Activated CD4-positive, alpha-beta T cell treated with anti-CD3 and anti-CD28 coated beads for 36 hours (primary cell): ENCODE results near the gene RPLP2. TPM values are rescaled to one million over a fixed set of nuclear protein-coding genes. Genes with fewer than 3 reads are reported as not detected.
A peak's percentile ranks its signal among the peaks of the same experiment; 100 is the strongest.

Experiments used
- ATAC-seq: fragments of 200-7000 bp; cut with Tn5 transposase; one replicate; pipeline ENCODE4 v1.10.0; 2021; ENCODE audit warnings: mild to moderate bottlenecking, moderate library complexity
- CTCF ChIA-PET: fragments of 350-600 bp; sonication (Branson Sonifier 250); formaldehyde crosslinking; loops from one replicate; lab custom pipeline; 2021; ENCODE audit warnings: antibody characterized with exemption; lab: Charles Lee
- POLR2A ChIA-PET: fragments of 350-600 bp; sonication (Branson Sonifier 250); formaldehyde crosslinking; loops from one replicate; lab custom pipeline; 2021; ENCODE audit warnings: antibody characterized with exemption, inconsistent platforms; lab: Charles Lee
- DNase-seq: peaks from one replicate; pipeline ENCODE4 v3.0.0-alpha.2; 2020
- H3K27ac Mint-ChIP-seq: one replicate; pipeline ENCODE4 v1.8.0; 2021; ENCODE audit warnings: mixed read lengths
- H3K27me3 Mint-ChIP-seq: one replicate; pipeline ENCODE4 v1.8.0; 2021; ENCODE audit warnings: mixed read lengths
- H3K36me3 Mint-ChIP-seq: one replicate; pipeline ENCODE4 v1.8.0; 2021; ENCODE audit warnings: low read depth, mixed read lengths
- H3K4me1 Mint-ChIP-seq: one replicate; pipeline ENCODE4 v1.8.0; 2021; ENCODE audit warnings: mixed read lengths
- H3K4me3 Mint-ChIP-seq: one replicate; pipeline ENCODE4 v1.8.0; 2021; ENCODE audit warnings: mild to moderate bottlenecking, moderate library complexity, mixed read lengths
- H3K9me3 Mint-ChIP-seq: one replicate; pipeline ENCODE4 v1.8.0; 2021; ENCODE audit warnings: low read depth, mixed read lengths
- intact Hi-C, 2 experiments: fragments of 100-400 bp; cut with DNase I in 1 of 2; cut with micrococcal nuclease in 1 of 2; formaldehyde crosslinking; loops; one replicate each; pipeline versions ENCODE4 v1.14.2 to v1.15.1; 2022 to 2024; cut with DNase I, micrococcal nuclease
- total RNA-seq, 2 experiments: library from RNA; stranded (reverse); gene quantifications; one replicate each; pipeline ENCODE4 v1.2.3, GENCODE V29; 2021

RPLP2 gene
- total RNA-seq, 2 experiments from 2014 or later: 2,132 to 3,230 TPM

- CTCF ChIA-PET: no interaction called here
- intact Hi-C loops: loop anchor here in 1 of 2 experiments (10.0 kb wide), 1 partner anchor 219 kb away; the partner anchor contains the start of gene PHRF1
Observed at GRCh38 chr11:794013-794765, 15.6 kb upstream of the RPLP2 start.

GRCh38 chr11:794766-795633 lies 14.8 kb upstream of the RPLP2 start:
- CTCF ChIA-PET: no interaction called here
- peaks cover 13% of the 10 kb centered on the region for H3K4me1 Mint-ChIP-seq
- intact Hi-C loops: loop anchor here (5.0 to 10.0 kb wide), 2 partner anchors 220 to 483 kb away; partner anchors contain the start of genes IFITM1 (in 1 of the 2) and PHRF1 (in 1 of the 2)
- no peaks in the 10 kb centered on the region for H3K27me3 Mint-ChIP-seq
- H3K27ac Mint-ChIP-seq: no peak overlapping the region
- peaks cover 18% of the 10 kb centered on the region for H3K36me3 Mint-ChIP-seq
- POLR2A ChIA-PET: interaction anchor here (0.8 to 0.9 kb wide), 2 partner anchors 9 to 20 kb away, joined by 3 read pairs; no protein-coding TSS in a partner anchor
- DNase-seq (peak; percentile 37), ATAC-seq (no peak)
- no peaks in the 10 kb centered on the region for H3K9me3 Mint-ChIP-seq
- peak overlapping the region; percentile 79 for H3K4me3 Mint-ChIP-seq

More at GRCh38 chr11:794013-794765, 15.6 kb upstream of the RPLP2 start:
- Mint-ChIP-seq H3K9me3 (no peaks in the 10 kb centered on the region), H3K4me1 (peaks cover 13% of the 10 kb centered on the region), H3K36me3 (peaks cover 17% of the 10 kb centered on the region), H3K27me3 (no peaks in the 10 kb centered on the region), H3K4me3 (peak overlapping the region; percentile 4), H3K27ac (no peak overlapping the region)
- DNase-seq: no peak
- POLR2A ChIA-PET: no interaction called here
- ATAC-seq: no peak

- POLR2A ChIA-PET: interaction anchor here (0.8 to 2.1 kb wide), 5 partner anchors 10 to 21 kb away, joined by 3 to 10 read pairs (median 3); partner anchors contain the start of genes GATD1 and RPLP2
- CTCF ChIA-PET: interaction anchor here (0.7 to 1.4 kb wide), 3 partner anchors 20 to 69 kb away, joined by 3 to 5 read pairs (median 4); no protein-coding TSS in a partner anchor
- Mint-ChIP-seq H3K27me3 (no peaks in the 10 kb centered on the region), H3K4me3 (peak overlapping the region; percentile 79), H3K9me3 (no peaks in the 10 kb centered on the region), H3K27ac (peak overlapping the region; percentile 58), H3K36me3 (peaks cover 17% of the 10 kb centered on the region), H3K4me1 (peaks cover 13% of the 10 kb centered on the region)
- intact Hi-C loops: loop anchor here (1.0 to 10.0 kb wide), 7 partner anchors 19 to 560 kb away; partner anchors contain the start of genes GATD1 (in 2 of the 2), IFITM1 (in 1 of the 2), PHRF1 (in 1 of the 2) and POLR2L (in 1 of the 2)
- peak; percentile 76 for ATAC-seq
- DNase-seq: peak; percentile 93
Observed at GRCh38 chr11:795634-796564, 13.9 kb upstream of the RPLP2 start.

GRCh38 chr11:796565-797295 lies 13.0 kb upstream of the RPLP2 start:
- peaks cover 13% of the 10 kb centered on the region for H3K4me1 Mint-ChIP-seq
- no peaks in the 10 kb centered on the region for H3K27me3 Mint-ChIP-seq
- H3K9me3 Mint-ChIP-seq: no peaks in the 10 kb centered on the region
- ChIA-PET CTCF (interaction anchor here (0.7 to 1.4 kb wide), 4 partner anchors 21 to 184 kb away, joined by 3 to 5 read pairs (median 4); no protein-coding TSS in a partner anchor), POLR2A (interaction anchor here (1.1 to 2.1 kb wide), 4 partner anchors 13 to 23 kb away, joined by 3 to 10 read pairs (median 4); partner anchors contain the start of genes GATD1, PNPLA2 and RPLP2)
- peak overlapping the region; percentile 67 for H3K27ac Mint-ChIP-seq
- peak overlapping the region; percentile 79 for H3K4me3 Mint-ChIP-seq
- peak; percentile 37 for DNase-seq
- intact Hi-C loops: loop anchor here (1.0 to 10.0 kb wide), 11 partner anchors 9 to 560 kb away; partner anchors contain the start of genes GATD1 (in 2 of the 2), IFITM1 (in 1 of the 2), PHRF1 (in 1 of the 2) and PIDD1 (in 1 of the 2)
- ATAC-seq: no peak
- H3K36me3 Mint-ChIP-seq: peaks cover 13% of the 10 kb centered on the region

GRCh38 chr11:797296-798092 lies 12.3 kb upstream of the RPLP2 start:
- intact Hi-C loops: loop anchor here (1.0 to 10.0 kb wide), 12 partner anchors 8 to 528 kb away; partner anchors contain the start of genes PHRF1 (in 2 of the 2), RPLP2 (in 2 of the 2), DEAF1 (in 1 of the 2) and GATD1 (in 1 of the 2)
- POLR2A ChIA-PET: interaction anchor here (1.1 to 2.1 kb wide), 3 partner anchors 12 to 22 kb away, joined by 3 to 10 read pairs (median 4); partner anchors contain the start of genes PNPLA2 and RPLP2

GRCh38 chr11:798093-798713 lies 11.6 kb upstream of the RPLP2 start, which contains the start of gene SLC25A22:
Gene SLC25A22 (minus strand): TSS chr11:798281. CDS start chr11:795006, 3,275 bp downstream.
- Mint-ChIP-seq H3K27me3 (no peaks in the 10 kb centered on the region), H3K36me3 (peaks cover 15% of the 10 kb centered on the region), H3K4me1 (peaks cover 13% of the 10 kb centered on the region), H3K27ac (peak within 1 kb of the TSS; percentile 67), H3K9me3 (no peaks in the 10 kb centered on the region), H3K4me3 (peak within 1 kb of the TSS; percentile 79)
- peak; percentile 92 for DNase-seq
- ChIA-PET POLR2A (no interaction called here), CTCF (interaction anchor here (0.8 kb wide), 1 partner anchor 95 kb away, joined by 3 read pairs; no protein-coding TSS in a partner anchor)
- intact Hi-C loops: loop anchor here (1.0 to 10.0 kb wide), 8 partner anchors 11 to 486 kb away; partner anchors contain the start of genes PHRF1 (in 2 of the 2), DEAF1 (in 1 of the 2), HRAS (in 1 of the 2) and IFITM1 (in 1 of the 2)
- peak; percentile 63 for ATAC-seq

More at GRCh38 chr11:797296-798092, 12.3 kb upstream of the RPLP2 start:
- Mint-ChIP-seq H3K9me3 (no peaks in the 10 kb centered on the region), H3K4me1 (peaks cover 13% of the 10 kb centered on the region), H3K27ac (peak overlapping the region; percentile 67), H3K36me3 (peaks cover 13% of the 10 kb centered on the region), H3K27me3 (no peaks in the 10 kb centered on the region), H3K4me3 (peak overlapping the region; percentile 79)
- CTCF ChIA-PET: interaction anchor here (0.7 to 1.4 kb wide), 3 partner anchors 51 to 185 kb away, joined by 3 read pairs; no protein-coding TSS in a partner anchor
- ATAC-seq: peak; percentile 45
- peak; percentile 87 for DNase-seq

- no peak for ATAC-seq
- intact Hi-C loops: loop anchor here (5.0 to 10.0 kb wide), 2 partner anchors 225 to 487 kb away; partner anchors contain the start of genes IFITM1 (in 1 of the 2) and PHRF1 (in 1 of the 2)
Observed at GRCh38 chr11:799641-800316, 10.0 kb upstream of the RPLP2 start.

GRCh38 chr11:800473-800872 lies 9.3 kb upstream of the RPLP2 start:
- no peak overlapping the region for H3K27ac Mint-ChIP-seq
- H3K9me3 Mint-ChIP-seq: no peaks in the 10 kb centered on the region
- no peak for ATAC-seq
- H3K4me3 Mint-ChIP-seq: no peak overlapping the region
- H3K4me1 Mint-ChIP-seq: peaks cover 10% of the 10 kb centered on the region
- DNase-seq: no peak
- ChIA-PET CTCF (no interaction called here), POLR2A (no interaction called here)
- intact Hi-C loops: no loop called here
- peaks cover 6% of the 10 kb centered on the region for H3K36me3 Mint-ChIP-seq
- no peaks in the 10 kb centered on the region for H3K27me3 Mint-ChIP-seq

More at GRCh38 chr11:799641-800316, 10.0 kb upstream of the RPLP2 start:
- ChIA-PET POLR2A (no interaction called here), CTCF (no interaction called here)
- Mint-ChIP-seq H3K36me3 (peaks cover 6% of the 10 kb centered on the region), H3K9me3 (no peaks in the 10 kb centered on the region), H3K4me1 (peaks cover 13% of the 10 kb centered on the region), H3K27ac (no peak overlapping the region), H3K27me3 (no peaks in the 10 kb centered on the region), H3K4me3 (no peak overlapping the region)
- no peak for DNase-seq
